HepG2 (cell line): Measurements from ENCODE around the gene OSBPL1A. TPM values are rescaled to one million over a fixed set of nuclear protein-coding genes. Genes with fewer than 3 reads are reported as not detected.

Experiments
- ATAC-seq: fragments of 200-7000 bp; cut with Tn5 transposase; 3 replicates; pipeline ENCODE4 v1.9.1; 2020; ENCODE audit warnings: mild to moderate bottlenecking, moderate library complexity
- BruUV-seq: library from RNA; stranded (reverse); fragments of 400-500 nt; replicated peaks from 2 replicates; lab custom pipeline; 2021; lab: Mats Ljungman, UMichigan
- CTCF ChIA-PET: fragments of 300-600 bp; formaldehyde crosslinking; extraction: SDS; loops from one replicate; lab custom pipeline; 2021; ENCODE audit warnings: low total read pairs, inconsistent platforms, low intra/inter-chr PET ratio; lab: Yijun Ruan, JAX
- POLR2A ChIA-PET: fragments of 350-600 bp; sonication (Branson Sonifier 250); formaldehyde crosslinking; loops from one replicate; lab custom pipeline; 2020; ENCODE audit warnings: antibody characterized with exemption, inconsistent platforms; lab: Yijun Ruan, JAX
- DNase-seq: peaks from one replicate; pipeline ENCODE4 v3.0.0-alpha.2; 2015; ENCODE audit warnings: low spot score
- FAIRE-seq: peaks from 3 replicates; lab custom pipeline; 2011; peaks lifted over from hg19 to GRCh38; lab: Jason Lieb, UNC
- H2AFZ ChIP-seq: one replicate; pipeline ENCODE4 v1.6.1; 2011; ENCODE audit warnings: low read length, inconsistent platforms
- H3K27ac ChIP-seq: fragments of 300-600 bp; 3 replicates; pipeline ENCODE4 v1.8.0; 2011; ENCODE audit warnings: mixed run types, mild to moderate bottlenecking, mixed read lengths, low read length, inconsistent platforms; ENCODE audit not compliant: insufficient read depth; ENCODE audit errors: extremely low read length
- H3K27me3 ChIP-seq, 2 experiments: fragments of 200-600 bp in 1 of 2; 2 replicates in 1 of 2; 3 replicates in 1 of 2; pipeline versions ENCODE4 v1.6.0 to v1.8.0; 2011; ENCODE audit warnings: low read length in 2 of 2, mild to moderate bottlenecking in 2 of 2, moderate library complexity in 2 of 2, inconsistent platforms in 1 of 2; ENCODE audit not compliant: insufficient read depth in 2 of 2, control insufficient read depth in 1 of 2
- H3K36me3 ChIP-seq, 2 experiments: fragments of 200-600 bp in 1 of 2; replicated peaks in 1 of 2; 2 replicates in 1 of 2; 3 replicates in 1 of 2; pipeline versions ENCODE4 v1.5.1 to v1.8.0; 2011; ENCODE audit warnings: low read length in 2 of 2, inconsistent platforms in 1 of 2; ENCODE audit not compliant: insufficient read depth in 2 of 2, control insufficient read depth in 1 of 2
- H3K4me1 ChIP-seq: 2 replicates; pipeline ENCODE4 v1.5.1; 2012; ENCODE audit warnings: low read length, inconsistent platforms; ENCODE audit not compliant: insufficient read depth
- H3K4me2 ChIP-seq: 2 replicates; pipeline ENCODE4 v1.6.0; 2011; ENCODE audit warnings: low read depth, low read length, inconsistent platforms
- H3K4me3 ChIP-seq, 3 experiments: fragments of 200-600 bp in 1 of 3; sonication (generic), shearing (Covaris generic) in 1 of 3; replicated peaks in 1 of 3; 2 replicates each; pipeline ENCODE4 v1.5.1; 2011 to 2016; ENCODE audit warnings: low read length in 3 of 3, inconsistent platforms in 2 of 3, low read depth in 2 of 3, mild to moderate bottlenecking in 2 of 3, control low read depth in 1 of 3, mixed read lengths in 1 of 3; ENCODE audit not compliant: insufficient read depth in 1 of 3
- H3K79me2 ChIP-seq: one replicate; pipeline ENCODE4 v1.6.1; 2011; ENCODE audit warnings: low read length, inconsistent platforms; ENCODE audit not compliant: insufficient read depth
- H3K9ac ChIP-seq: 2 replicates; pipeline ENCODE4 v1.6.0; 2011; ENCODE audit warnings: mild to moderate bottlenecking, low read depth, low read length, inconsistent platforms; ENCODE audit not compliant: insufficient read depth
- H3K9me3 ChIP-seq: 2 replicates; pipeline ENCODE4 v1.5.1; 2012; ENCODE audit warnings: mild to moderate bottlenecking, low read length
- H4K20me1 ChIP-seq: 2 replicates; pipeline ENCODE4 v1.6.0; 2011; ENCODE audit warnings: inconsistent platforms, mild to moderate bottlenecking, low read length, moderate library complexity; ENCODE audit not compliant: insufficient read depth
- KDM2A ChIP-seq: sonication (generic); formaldehyde crosslinking; IDR thresholded peaks from 2 replicates; pipeline ENCODE4 v1.4.0; 2020; ENCODE audit warnings: low read depth, missing genetic modification reagents, borderline replicate concordance
- RFXANK ChIP-seq: IDR thresholded peaks from 2 replicates; pipeline ENCODE4 v1.6.1; 2016
- TBX2 ChIP-seq: sonication (generic); formaldehyde crosslinking; IDR thresholded peaks from 2 replicates; pipeline ENCODE4 v1.5.0; 2020; ENCODE audit warnings: missing genetic modification reagents, mild to moderate bottlenecking, borderline replicate concordance
- ZFP36 ChIP-seq: fragments of 150-350 bp; IDR thresholded peaks from 2 replicates; pipeline ENCODE4 v1.6.1; 2018; ENCODE audit warnings: borderline replicate concordance, low read length, low read depth; ENCODE audit not compliant: partially characterized antibody
- ZNF143 ChIP-seq: sonication (generic); formaldehyde crosslinking; IDR thresholded peaks from 2 replicates; pipeline ENCODE4 v1.4.0; 2020; ENCODE audit warnings: missing genetic modification reagents
- ZNF230 ChIP-seq: sonication (generic); formaldehyde crosslinking; IDR thresholded peaks from 2 replicates; pipeline ENCODE4 v1.4.0; 2020; ENCODE audit warnings: mild to moderate bottlenecking, missing genetic modification reagents
- ZNF557 ChIP-seq: sonication (generic); formaldehyde crosslinking; IDR thresholded peaks from 2 replicates; pipeline ENCODE4 v1.4.0; 2020; ENCODE audit warnings: missing genetic modification reagents
- ZNF567 ChIP-seq: sonication (generic); formaldehyde crosslinking; IDR thresholded peaks from 2 replicates; pipeline ENCODE4 v1.8.1; 2023; ENCODE audit warnings: mild to moderate bottlenecking, missing genetic modification reagents, borderline replicate concordance
- ZZZ3 ChIP-seq: sonication (generic); formaldehyde crosslinking; IDR thresholded peaks from 2 replicates; pipeline ENCODE4 v1.4.0; 2020; ENCODE audit warnings: missing genetic modification reagents, mild to moderate bottlenecking, borderline replicate concordance
- WGBS: methylation state at CpG from one replicate; pipeline ENCODE4 v1.1.6; 2017; ENCODE audit warnings: low lambda C conversion rate; 5-methylcytosine and 5-hydroxymethylcytosine counted together
- in situ Hi-C: cut with HindIII; loops from 2 replicates; pipeline ENCODE4 v1.10.0; 2017; ENCODE audit warnings: low pct_unique_long_range_greater_than_20kb; ENCODE audit not compliant: extremely low pct_ligation_motif_present
- intact Hi-C: fragments of 100-400 bp; cut with micrococcal nuclease; formaldehyde crosslinking; loops from one replicate; pipeline ENCODE4 v1.10.0; 2022; ENCODE audit not compliant: unreplicated experiment
- polyA plus RNA-seq, 8 experiments: library from polyadenylated mRNA; depleted of rRNA in 3 of 8; stranded (reverse) in 7 of 8; unstranded in 1 of 8; fragments of >200 nt; fragmentation: Illumina TruSeq in 4 of 8; extraction: Trizol in 4 of 8; gene quantifications; 2 replicates each; pipeline versions ENCODE4 v1.2.1 to v1.2.3, GENCODE V29; 2011 to 2016; ENCODE audit warnings: low read depth in 4 of 8, missing spikeins in 1 of 8, mixed read lengths in 1 of 8; ENCODE audit not compliant: insufficient read depth in 1 of 8
- total RNA-seq, 5 experiments: library from RNA; depleted of rRNA; stranded (reverse); fragments of >200 nt; fragmentation: Illumina TruSeq; extraction: Trizol; gene quantifications; 2 replicates each; pipeline ENCODE4 v1.2.3, GENCODE V29; 2016; ENCODE audit warnings: low read depth in 1 of 5
- TF ChIP-seq, protein P1 (sequence below): sonication (generic); formaldehyde crosslinking; IDR thresholded peaks from 2 replicates; pipeline ENCODE4 v1.4.0; 2020; ENCODE audit warnings: missing genetic modification reagents; ENCODE audit errors: not compliant biosample characterization
- TF ChIP-seq, protein P2 (sequence below): sonication (generic); formaldehyde crosslinking; IDR thresholded peaks from 2 replicates; pipeline ENCODE4 v1.4.0; 2020; ENCODE audit warnings: mild to moderate bottlenecking, missing genetic modification reagents, borderline replicate concordance

Gene OSBPL1A
- total and polyA plus RNA-seq, 2 of the 13 experiments (the other 11 are each of a cell fraction or from before 2014, with no cell fraction given), result 0.02 TPM; not detected in 1

DNA sequence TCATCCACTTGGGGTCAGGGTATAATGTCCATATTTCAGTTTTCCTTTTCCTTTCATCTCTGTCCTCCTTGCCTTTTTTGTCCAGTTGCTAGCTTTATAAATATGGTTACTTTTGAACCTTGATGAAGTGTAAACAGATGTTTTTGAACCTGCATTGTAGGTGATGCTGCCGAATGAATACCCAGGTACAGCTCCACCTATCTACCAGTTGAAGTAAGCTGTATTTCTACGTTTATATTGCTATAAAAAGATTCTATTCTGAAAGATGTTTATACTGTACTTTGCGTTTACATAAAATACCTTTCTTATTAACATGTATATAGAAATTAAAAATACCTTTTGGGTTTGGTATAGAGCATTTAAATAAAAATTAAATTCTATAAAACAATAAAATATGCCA is 31.1 kb upstream of the OSBPL1A start:
- Histone ChIP-seq H3K27me3 (no peaks in the 10 kb centered on the region; a peak in 1 of 5 replicates), H3K36me3 (no peaks in the 10 kb centered on the region), H3K4me2 (no peak overlapping the region), H3K9ac (no peak overlapping the region), H3K27ac (no peak overlapping the region), H3K4me3 (no peak overlapping the region), H3K9me3 (peaks cover 8% of the 10 kb centered on the region; the same call in 1 of the 2 replicates), H2AFZ (no peak overlapping the region), H3K79me2 (no peaks in the 10 kb centered on the region), H4K20me1 (no peaks in the 10 kb centered on the region), H3K4me1 (peaks cover 10% of the 10 kb centered on the region; the same call in 1 of the 2 replicates)
- TF ChIP-seq TBX2 (CRISPR knock-in tag), result no peak
- TF ChIP-seq ZNF230 (CRISPR knock-in tag), result no peak
- TF ChIP-seq ZFP36, result no peak
- no peak for TF ChIP-seq RFXANK (CRISPR knock-in tag)
- no peak for TF ChIP-seq ZZZ3 (CRISPR knock-in tag)
- no peak for TF ChIP-seq ZNF567
- TF ChIP-seq KDM2A (CRISPR knock-in tag), result no peak
- TF ChIP-seq, protein P1, sequence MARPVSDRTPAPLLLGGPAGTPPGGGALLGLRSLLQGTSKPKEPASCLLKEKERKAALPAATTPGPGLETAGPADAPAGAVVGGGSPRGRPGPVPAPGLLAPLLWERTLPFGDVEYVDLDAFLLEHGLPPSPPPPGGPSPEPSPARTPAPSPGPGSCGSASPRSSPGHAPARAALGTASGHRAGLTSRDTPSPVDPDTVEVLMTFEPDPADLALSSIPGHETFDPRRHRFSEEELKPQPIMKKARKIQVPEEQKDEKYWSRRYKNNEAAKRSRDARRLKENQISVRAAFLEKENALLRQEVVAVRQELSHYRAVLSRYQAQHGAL (CRISPR knock-in tag), result no peak
- TF ChIP-seq, protein P2, sequence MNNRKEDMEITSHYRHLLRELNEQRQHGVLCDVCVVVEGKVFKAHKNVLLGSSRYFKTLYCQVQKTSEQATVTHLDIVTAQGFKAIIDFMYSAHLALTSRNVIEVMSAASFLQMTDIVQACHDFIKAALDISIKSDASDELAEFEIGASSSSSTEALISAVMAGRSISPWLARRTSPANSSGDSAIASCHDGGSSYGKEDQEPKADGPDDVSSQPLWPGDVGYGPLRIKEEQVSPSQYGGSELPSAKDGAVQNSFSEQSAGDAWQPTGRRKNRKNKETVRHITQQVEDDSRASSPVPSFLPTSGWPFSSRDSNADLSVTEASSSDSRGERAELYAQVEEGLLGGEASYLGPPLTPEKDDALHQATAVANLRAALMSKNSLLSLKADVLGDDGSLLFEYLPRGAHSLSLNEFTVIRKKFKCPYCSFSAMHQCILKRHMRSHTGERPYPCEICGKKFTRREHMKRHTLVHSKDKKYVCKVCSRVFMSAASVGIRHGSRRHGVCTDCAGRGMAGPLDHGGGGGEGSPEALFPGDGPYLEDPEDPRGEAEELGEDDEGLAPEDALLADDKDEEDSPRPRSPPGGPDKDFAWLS, result no peak
- TF ChIP-seq ZNF143, result no peak
- TF ChIP-seq ZNF557, result no peak
- ATAC-seq, result no peak
- ChIA-PET POLR2A (no interaction called here), CTCF (no interaction called here)
- intact Hi-C loops, result no loop called here
- no peak for FAIRE-seq
- no TSS peak for BruUV-seq
- WGBS, result 42% methylated on average over 3 of the region's 3 CpGs
- DNase-seq, result no peak
- in situ Hi-C loops, result no loop called here
